ENCODE measurements around the gene TEX22. TPM values are rescaled to one million over a fixed set of nuclear protein-coding genes. Genes with fewer than 3 reads are reported as not detected.
A peak's percentile ranks its signal among the peaks of the same experiment; 100 is the strongest.

Gene TEX22
- total RNA-seq, 1 donor from 2014 or later: not detected

DNA sequence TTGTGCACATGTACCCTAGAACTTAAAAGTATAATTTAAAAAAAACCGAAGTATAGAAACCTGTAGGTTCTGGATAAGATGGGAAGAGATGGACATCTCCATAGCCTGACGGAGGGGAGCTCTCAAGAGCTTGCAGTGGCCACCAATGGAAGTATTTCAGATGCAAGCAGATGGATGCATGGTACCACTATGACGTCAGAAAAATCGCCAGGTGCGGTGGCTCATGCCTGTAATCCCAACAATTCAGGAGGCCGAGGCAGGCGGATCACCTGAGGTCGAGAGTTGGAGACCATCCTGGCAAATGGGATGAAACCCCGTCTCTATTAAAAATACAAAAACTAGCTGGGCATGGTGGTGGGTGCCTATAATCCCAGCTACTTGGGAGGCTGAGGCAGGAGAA lies 3.4 kb downstream of the TEX22 start:
- H3K27ac ChIP-seq: no peak overlapping the region
- peaks cover 58% of the 10 kb centered on the region for H3K9me3 Mint-ChIP-seq
- TF ChIP-seq EZH2phosphoT487 (IDR thresholded peaks at IDR 0.05): no peak
- no peak for TF ChIP-seq EZH2 (IDR thresholded peaks at IDR 0.05)
- TF ChIP-seq, protein P1, sequence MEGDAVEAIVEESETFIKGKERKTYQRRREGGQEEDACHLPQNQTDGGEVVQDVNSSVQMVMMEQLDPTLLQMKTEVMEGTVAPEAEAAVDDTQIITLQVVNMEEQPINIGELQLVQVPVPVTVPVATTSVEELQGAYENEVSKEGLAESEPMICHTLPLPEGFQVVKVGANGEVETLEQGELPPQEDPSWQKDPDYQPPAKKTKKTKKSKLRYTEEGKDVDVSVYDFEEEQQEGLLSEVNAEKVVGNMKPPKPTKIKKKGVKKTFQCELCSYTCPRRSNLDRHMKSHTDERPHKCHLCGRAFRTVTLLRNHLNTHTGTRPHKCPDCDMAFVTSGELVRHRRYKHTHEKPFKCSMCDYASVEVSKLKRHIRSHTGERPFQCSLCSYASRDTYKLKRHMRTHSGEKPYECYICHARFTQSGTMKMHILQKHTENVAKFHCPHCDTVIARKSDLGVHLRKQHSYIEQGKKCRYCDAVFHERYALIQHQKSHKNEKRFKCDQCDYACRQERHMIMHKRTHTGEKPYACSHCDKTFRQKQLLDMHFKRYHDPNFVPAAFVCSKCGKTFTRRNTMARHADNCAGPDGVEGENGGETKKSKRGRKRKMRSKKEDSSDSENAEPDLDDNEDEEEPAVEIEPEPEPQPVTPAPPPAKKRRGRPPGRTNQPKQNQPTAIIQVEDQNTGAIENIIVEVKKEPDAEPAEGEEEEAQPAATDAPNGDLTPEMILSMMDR (IDR thresholded peaks at IDR 0.05): no peak
- H3K79me2 ChIP-seq (ENCODE audit: low read depth): no peaks in the 10 kb centered on the region
- H4K20me1 ChIP-seq (ENCODE audit: low read depth): no peaks in the 10 kb centered on the region
- H3K9me3 ChIP-seq (ENCODE audit: low read depth): peaks cover 8% of the 10 kb centered on the region
- H3K27ac Mint-ChIP-seq: no peak overlapping the region
- peaks cover 7% of the 10 kb centered on the region for H3K36me3 ChIP-seq
- H3K4me2 ChIP-seq: no peak overlapping the region
- peaks cover 32% of the 10 kb centered on the region for H3K36me3 Mint-ChIP-seq
- H3F3A ChIP-seq (ENCODE audit: low read depth): peaks cover 3% of the 10 kb centered on the region
- H3K4me3 ChIP-seq: no peak overlapping the region
- no peak overlapping the region for H2AFZ ChIP-seq (replicated peaks)
- no peak overlapping the region for H3K4me3 Mint-ChIP-seq
- H3K27me3 ChIP-seq: peaks cover 9% of the 10 kb centered on the region
- no peak overlapping the region for H3K9ac ChIP-seq
- no peak for DNase-seq (ENCODE audit: low spot score)
- peaks cover 5% of the 10 kb centered on the region for H3K4me1 Mint-ChIP-seq
- H3K4me1 ChIP-seq: peaks cover 4% of the 10 kb centered on the region
- H3K27me3 Mint-ChIP-seq (ENCODE audit: insufficient read depth, low read depth): peaks cover 7% of the 10 kb centered on the region

- H3K9me3 ChIP-seq (ENCODE audit: low read depth): no peaks in the 10 kb centered on the region
- peaks cover 25% of the 10 kb centered on the region for H3K9me3 Mint-ChIP-seq
- no peak overlapping the region for H3K4me3 Mint-ChIP-seq
- H3K4me3 ChIP-seq: no peak overlapping the region
- peaks cover 49% of the 10 kb centered on the region for H3K27me3 ChIP-seq
- H3K4me1 Mint-ChIP-seq: peaks cover 13% of the 10 kb centered on the region
- H3K79me2 ChIP-seq (ENCODE audit: low read depth): no peaks in the 10 kb centered on the region
- peaks cover 8% of the 10 kb centered on the region for H3K36me3 Mint-ChIP-seq
- peaks cover 25% of the 10 kb centered on the region for H3K27me3 Mint-ChIP-seq (ENCODE audit: insufficient read depth, low read depth)
- H2AFZ ChIP-seq (replicated peaks): no peak overlapping the region
- TF ChIP-seq EZH2 (IDR thresholded peaks at IDR 0.05) (no peak), EZH2phosphoT487 (IDR thresholded peaks at IDR 0.05) (no peak)
- TF ChIP-seq, protein P1 (IDR thresholded peaks at IDR 0.05): no peak
- H3K4me2 ChIP-seq: no peak overlapping the region
- H3K36me3 ChIP-seq: no peaks in the 10 kb centered on the region
- peaks cover 8% of the 10 kb centered on the region for H4K20me1 ChIP-seq (ENCODE audit: low read depth)
- H3K9ac ChIP-seq: no peak overlapping the region
- H3K4me1 ChIP-seq: peaks cover 15% of the 10 kb centered on the region
- no peak overlapping the region for H3K27ac Mint-ChIP-seq
- no peak overlapping the region for H3K27ac ChIP-seq
- peaks cover 1% of the 10 kb centered on the region for H3F3A ChIP-seq (ENCODE audit: low read depth)
- no peak for DNase-seq (ENCODE audit: low spot score)
Measured at GRCh38 chr14:105408592-105408991, 10.3 kb downstream of the TEX22 start.

GRCh38 chr14:105409364-105409763 lies 11.0 kb downstream of the TEX22 start:
- peaks cover 6% of the 10 kb centered on the region for H3K36me3 Mint-ChIP-seq
- Histone ChIP-seq H3K4me1 (peaks cover 16% of the 10 kb centered on the region), H3K27me3 (peaks cover 56% of the 10 kb centered on the region), H3K9me3 (ENCODE audit: low read depth) (no peaks in the 10 kb centered on the region), H3K36me3 (no peaks in the 10 kb centered on the region), H4K20me1 (ENCODE audit: low read depth) (peaks cover 8% of the 10 kb centered on the region), H3K27ac (no peak overlapping the region), H3K9ac (no peak overlapping the region), H3K79me2 (ENCODE audit: low read depth) (no peaks in the 10 kb centered on the region), H3K4me3 (no peak overlapping the region), H3K4me2 (no peak overlapping the region), H3F3A (ENCODE audit: low read depth) (peaks cover 9% of the 10 kb centered on the region), H2AFZ (replicated peaks) (no peak overlapping the region)
- H3K4me1 Mint-ChIP-seq: peaks cover 13% of the 10 kb centered on the region
- peaks cover 19% of the 10 kb centered on the region for H3K9me3 Mint-ChIP-seq
- H3K27ac Mint-ChIP-seq: no peak overlapping the region
- TF ChIP-seq, protein P1 (IDR thresholded peaks at IDR 0.05): no peak
- TF ChIP-seq EZH2 (IDR thresholded peaks at IDR 0.05) (no peak), EZH2phosphoT487 (IDR thresholded peaks at IDR 0.05) (no peak)
- H3K4me3 Mint-ChIP-seq: peak overlapping the region; percentile 12
- no peak for DNase-seq (ENCODE audit: low spot score)
- peaks cover 26% of the 10 kb centered on the region for H3K27me3 Mint-ChIP-seq (ENCODE audit: insufficient read depth, low read depth)

Data from neural progenitor cell (in vitro differentiated cells).